ENCODE results near the gene URB2.

DNA sequence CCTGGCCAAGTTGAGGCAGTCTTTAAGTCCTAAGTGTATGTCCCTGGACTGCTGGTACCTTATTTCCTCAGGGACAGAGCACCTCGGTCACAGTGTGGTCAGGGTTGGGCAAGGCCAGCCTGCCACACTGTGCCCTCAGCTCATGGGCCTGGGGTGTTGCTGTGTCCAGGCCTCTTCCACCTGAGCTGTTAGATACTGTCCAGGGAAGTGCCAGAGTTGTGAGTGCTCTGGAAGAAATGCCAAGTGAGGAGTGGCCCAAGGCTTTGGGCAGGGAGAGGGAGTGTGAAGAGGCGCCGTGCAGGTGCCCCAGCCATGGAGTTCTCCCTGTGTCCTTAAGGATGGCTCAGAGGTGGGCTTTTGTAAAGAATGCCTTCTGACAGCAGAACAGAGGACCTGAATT is 15.3 kb downstream of the URB2 start:
- TF ChIP-seq, protein P1, sequence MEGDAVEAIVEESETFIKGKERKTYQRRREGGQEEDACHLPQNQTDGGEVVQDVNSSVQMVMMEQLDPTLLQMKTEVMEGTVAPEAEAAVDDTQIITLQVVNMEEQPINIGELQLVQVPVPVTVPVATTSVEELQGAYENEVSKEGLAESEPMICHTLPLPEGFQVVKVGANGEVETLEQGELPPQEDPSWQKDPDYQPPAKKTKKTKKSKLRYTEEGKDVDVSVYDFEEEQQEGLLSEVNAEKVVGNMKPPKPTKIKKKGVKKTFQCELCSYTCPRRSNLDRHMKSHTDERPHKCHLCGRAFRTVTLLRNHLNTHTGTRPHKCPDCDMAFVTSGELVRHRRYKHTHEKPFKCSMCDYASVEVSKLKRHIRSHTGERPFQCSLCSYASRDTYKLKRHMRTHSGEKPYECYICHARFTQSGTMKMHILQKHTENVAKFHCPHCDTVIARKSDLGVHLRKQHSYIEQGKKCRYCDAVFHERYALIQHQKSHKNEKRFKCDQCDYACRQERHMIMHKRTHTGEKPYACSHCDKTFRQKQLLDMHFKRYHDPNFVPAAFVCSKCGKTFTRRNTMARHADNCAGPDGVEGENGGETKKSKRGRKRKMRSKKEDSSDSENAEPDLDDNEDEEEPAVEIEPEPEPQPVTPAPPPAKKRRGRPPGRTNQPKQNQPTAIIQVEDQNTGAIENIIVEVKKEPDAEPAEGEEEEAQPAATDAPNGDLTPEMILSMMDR (IDR thresholded peaks at IDR 0.05), result no peak
- TF ChIP-seq EZH2 (IDR thresholded peaks at IDR 0.05), result no peak

Data from neural progenitor cell (in vitro differentiated cells).